GM18502 (cell line): Measurements from ENCODE around the gene SBK2.

Experiments
- ATAC-seq: cut with Tn5 transposase; IDR thresholded peaks from one replicate; pipeline ENCODE4 v1.9.1; 2021; ENCODE audit warnings: mild to moderate bottlenecking; ENCODE audit not compliant: unreplicated experiment, poor library complexity

SBK2 gene

GRCh38 chr19:55487924-55488687 lies 48.8 kb downstream of the SBK2 start, which contains the start of gene SSC5D:
Gene SSC5D (plus strand): TSS chr19:55488436. CDS start chr19:55488590, 154 bp downstream.
- ATAC-seq: no peak

DNA sequence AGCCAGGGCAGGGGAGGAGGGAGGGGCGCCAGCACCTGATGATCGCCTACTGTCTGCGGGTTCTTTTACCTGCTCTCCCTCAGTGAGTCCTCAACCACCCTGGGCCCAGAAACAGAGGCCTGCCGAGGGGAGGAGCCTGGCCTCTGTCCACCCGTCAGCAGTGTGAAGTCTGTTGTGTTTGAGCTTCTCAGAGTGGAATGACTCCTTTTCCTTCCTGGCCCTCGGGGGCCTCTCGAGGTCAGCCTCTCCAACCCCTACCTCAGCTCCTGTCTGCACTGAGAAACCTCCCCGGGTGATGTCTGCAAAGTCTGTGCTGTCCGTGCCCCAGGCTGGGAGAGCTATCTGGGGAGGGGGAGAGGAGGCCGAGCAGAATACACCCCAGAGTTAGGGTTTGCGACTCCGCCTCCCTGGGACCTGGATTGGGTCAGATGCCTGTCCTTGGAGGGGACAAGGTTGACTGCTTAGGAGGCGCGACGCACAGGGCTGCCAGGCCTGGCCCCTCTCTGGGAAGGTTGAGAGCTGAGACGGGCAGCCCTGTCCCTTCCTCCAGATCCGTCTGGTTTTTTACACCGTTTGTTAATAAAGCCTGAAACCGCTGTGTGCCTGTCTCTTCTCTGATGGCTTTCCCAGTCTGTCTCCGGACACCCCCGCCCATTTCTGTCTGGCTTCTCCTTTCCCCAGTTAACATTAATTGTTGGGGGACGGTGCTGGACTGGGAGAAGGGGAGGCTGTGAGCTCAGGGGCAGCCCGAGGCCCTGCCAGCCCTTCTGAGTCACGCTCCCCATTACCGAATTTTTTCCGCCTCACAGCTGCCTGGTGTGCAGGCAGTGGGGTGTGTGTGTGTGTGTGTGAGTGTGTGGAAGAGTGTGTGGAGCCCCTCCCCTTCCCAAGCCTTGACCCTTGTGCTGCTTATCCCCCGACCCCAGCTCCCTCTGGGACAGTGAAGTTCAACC lies 49.7 kb downstream of the SBK2 start:
- no peak for ATAC-seq

DNA sequence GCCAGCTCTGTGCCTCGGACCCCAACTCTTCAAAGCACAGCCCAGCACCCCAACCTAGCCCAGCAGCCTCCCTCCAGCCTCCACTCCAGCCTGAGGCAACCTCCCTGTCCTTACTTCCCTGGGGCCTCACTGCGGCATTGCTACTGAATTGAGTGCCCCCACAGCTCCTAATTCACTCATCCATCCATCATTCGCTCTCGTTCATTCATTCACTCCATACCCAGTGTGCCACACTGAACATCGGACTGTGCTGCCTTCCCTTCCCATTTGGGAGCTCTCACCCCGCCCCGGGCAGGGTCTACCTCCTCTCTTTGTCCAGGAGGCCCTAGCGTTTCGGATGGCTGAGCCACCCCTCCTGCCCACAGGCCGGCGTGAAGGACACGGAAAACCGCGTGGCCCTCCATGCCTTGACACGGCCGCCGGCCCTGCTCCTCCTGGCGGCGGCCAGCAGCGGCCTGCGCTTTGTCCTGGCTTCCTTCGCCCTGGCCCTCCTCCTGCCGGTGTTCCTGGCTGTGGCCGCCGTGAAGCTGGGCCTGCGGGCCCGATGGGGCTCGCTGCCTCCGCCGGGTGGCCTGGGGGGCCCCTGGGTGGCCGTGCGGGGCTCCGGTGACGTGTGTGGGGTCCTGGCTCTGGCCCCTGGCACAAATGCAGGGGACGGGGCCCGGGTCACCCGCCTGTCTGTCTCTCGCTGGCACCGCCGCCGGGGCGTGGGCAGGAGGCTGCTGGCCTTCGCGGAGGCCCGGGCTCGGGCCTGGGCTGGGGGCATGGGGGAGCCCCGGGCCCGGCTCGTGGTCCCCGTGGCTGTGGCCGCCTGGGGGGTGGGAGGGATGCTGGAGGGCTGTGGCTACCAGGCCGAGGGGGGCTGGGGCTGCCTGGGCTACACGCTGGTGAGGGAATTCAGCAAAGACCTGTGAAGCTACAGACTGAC lies 50.6 kb downstream of the SBK2 start:
- no peak for ATAC-seq

- ATAC-seq: no peak
Observed at GRCh38 chr19:55485439-55486011, 51.4 kb downstream of the SBK2 start.

DNA sequence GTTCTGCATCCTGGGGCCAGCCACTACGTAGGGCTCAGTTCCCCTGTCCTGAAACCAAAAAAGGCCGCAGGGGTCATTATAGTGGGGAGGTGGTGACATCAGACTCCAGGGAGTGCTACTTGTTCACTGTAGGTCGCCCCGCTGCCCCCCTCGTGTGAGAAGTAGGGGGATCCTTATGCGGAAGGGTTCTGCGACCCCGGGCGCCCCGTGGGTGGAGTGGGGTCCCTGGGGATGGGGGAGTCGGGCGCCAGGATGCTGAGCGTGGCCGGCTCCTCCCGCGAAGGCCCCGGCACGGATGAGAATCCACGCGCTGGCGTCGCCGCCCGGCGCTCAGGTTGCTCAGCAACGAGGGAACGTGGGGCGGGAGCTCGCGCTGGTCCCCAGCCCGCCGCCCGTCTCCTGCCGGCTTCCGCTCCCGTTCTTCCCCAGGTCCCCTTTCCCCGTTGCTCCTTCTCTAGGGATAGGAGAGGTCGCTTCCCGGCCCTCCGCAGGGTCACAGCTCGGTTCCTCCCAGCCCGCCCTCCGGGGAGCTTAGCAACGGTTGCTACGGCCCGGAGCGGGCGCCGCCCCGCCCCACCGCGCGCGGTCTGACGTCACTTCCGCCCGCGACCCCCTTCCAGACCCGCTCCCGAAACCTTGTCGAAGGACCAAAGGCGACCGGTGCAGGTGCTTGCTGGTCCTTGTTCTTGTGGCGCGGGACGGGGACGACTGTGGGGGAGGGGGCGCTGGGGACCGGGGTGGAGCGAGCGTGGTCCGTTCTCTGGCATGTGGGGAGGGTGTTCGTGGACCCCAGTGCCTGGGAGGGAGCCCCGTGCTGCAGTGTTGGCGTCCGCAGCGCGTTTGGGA lies 52.1 kb downstream of the SBK2 start, which contains the start of gene NAT14:
Gene NAT14 (plus strand): TSS at position 596 of the 846 bp plus-strand sequence. CDS start 521 bp downstream, outside the sequence.
- peak; percentile 61 for ATAC-seq

GRCh38 chr19:55483706-55484592 lies 53.0 kb downstream of the SBK2 start:
- no peak for ATAC-seq

- ATAC-seq: no peak
Observed at GRCh38 chr19:55482967-55483705, 53.8 kb downstream of the SBK2 start.

DNA sequence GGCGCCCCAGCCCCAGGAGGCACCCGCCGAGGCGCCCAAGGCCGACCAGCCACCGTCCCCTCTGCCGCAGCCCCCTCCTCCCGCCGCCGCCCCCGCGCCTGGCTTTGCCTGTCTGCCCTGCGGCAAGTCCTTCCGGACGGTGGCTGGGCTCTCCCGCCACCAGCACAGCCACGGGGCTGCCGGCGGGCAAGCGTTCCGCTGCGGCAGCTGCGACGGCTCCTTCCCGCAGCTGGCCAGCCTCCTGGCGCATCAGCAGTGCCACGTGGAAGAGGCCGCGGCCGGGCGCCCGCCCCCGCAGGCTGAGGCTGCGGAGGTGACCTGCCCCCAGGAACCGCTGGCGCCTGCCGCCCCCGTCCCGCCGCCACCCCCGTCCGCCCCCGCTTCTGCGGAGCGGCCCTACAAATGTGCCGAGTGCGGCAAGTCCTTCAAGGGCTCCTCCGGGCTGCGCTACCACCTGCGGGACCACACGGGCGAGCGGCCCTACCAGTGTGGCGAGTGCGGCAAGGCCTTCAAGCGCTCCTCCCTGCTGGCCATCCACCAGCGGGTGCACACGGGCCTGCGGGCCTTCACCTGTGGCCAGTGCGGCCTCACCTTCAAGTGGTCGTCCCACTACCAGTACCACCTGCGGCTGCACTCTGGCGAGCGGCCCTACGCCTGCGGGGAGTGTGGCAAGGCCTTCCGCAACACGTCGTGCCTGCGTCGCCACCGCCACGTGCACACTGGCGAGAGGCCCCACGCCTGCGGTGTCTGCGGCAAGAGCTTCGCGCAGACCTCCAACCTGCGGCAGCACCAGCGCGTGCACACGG lies 54.6 kb downstream of the SBK2 start:
- ATAC-seq: no peak

DNA sequence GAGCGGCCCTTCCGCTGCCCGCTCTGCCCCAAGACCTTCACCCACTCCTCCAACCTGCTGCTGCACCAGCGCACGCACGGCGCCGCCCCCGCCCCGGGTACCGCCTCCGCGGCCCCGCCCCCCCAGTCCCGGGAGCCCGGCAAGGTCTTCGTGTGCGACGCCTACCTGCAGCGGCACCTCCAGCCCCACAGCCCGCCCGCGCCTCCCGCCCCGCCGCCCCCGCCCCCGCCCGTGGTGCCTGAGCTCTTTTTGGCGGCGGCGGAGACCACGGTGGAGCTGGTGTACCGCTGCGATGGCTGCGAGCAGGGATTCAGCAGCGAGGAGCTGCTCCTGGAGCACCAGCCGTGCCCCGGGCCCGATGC lies 55.2 kb downstream of the SBK2 start:
- ATAC-seq: no peak

- ATAC-seq: no peak
Observed at GRCh38 chr19:55481148-55481793, 55.7 kb downstream of the SBK2 start.

DNA sequence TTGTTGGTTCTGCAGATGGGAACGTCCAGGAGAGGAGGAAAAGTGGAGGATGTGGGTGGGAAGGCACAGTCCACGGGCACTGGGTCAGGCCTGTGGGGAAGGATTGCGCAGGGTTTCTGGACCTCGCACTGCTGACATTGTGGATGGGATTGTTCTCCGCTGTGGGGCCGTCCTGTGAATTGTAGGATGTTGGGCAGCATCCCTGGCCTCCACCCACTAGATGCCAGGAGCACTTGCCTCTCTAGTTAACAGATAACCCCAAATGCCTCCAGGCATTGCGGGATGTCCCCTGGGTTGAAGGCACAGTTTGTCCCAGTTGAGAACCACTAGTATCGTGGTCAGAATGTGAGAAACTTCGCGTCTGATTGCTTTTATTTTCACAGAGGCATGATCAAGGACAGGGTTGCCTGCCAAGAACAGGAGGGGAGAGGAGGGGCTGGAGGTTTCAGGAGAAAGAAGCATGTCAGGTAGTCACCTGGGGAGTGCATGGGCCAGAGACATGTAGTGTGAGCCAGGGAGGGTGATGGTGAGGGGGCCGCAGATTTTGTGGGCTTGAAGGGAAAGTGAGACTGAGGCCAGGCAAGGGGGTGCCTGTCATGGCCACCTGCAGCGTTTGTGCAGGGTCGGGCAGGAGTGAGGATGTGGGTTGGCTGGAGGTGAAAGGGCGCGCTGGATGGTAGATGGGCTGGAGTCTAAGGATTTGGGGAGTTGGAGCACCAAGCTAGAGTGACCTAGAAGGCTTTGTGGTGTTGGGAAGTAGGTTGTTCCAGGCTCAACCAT lies 57.3 kb downstream of the SBK2 start:
- ATAC-seq: no peak

- no peak for ATAC-seq
Observed at GRCh38 chr19:55479045-55479444, 57.9 kb downstream of the SBK2 start.
